SK-N-SH treated with all-trans-retinoic acid at 6 μM for 48 hours (cell line): Measurements from ENCODE around the gene PDGFRB.

Source experiments
- ATAC-seq: fragments of 200-7000 bp; cut with Tn5 transposase; 3 replicates; pipeline ENCODE4 v1.9.1; 2020; ENCODE audit warnings: mild to moderate bottlenecking, moderate library complexity
- CREB5 ChIP-seq: fragments of 250-450 bp; sonication (Bioruptor Pico); IDR thresholded peaks from 2 replicates; pipeline ENCODE4 v1.5.1; 2020; ENCODE audit warnings: low read depth, mild to moderate bottlenecking, moderate library complexity
- CSDC2 ChIP-seq: fragments of 250-450 bp; sonication (Bioruptor Pico); IDR thresholded peaks from 2 replicates; pipeline ENCODE4 v1.5.0; 2020; ENCODE audit warnings: mild to moderate bottlenecking, moderate library complexity
- CSRNP3 ChIP-seq: fragments of 250-450 bp; sonication (Bioruptor Pico); IDR thresholded peaks from 2 replicates; pipeline ENCODE4 v1.5.1; 2021; ENCODE audit warnings: mild to moderate bottlenecking, moderate library complexity
- ESRRG ChIP-seq: fragments of 250-450 bp; sonication (Bioruptor Pico); IDR thresholded peaks from 2 replicates; pipeline ENCODE4 v1.6.1; 2021; ENCODE audit warnings: mild to moderate bottlenecking
- GLIS3 ChIP-seq: fragments of 250-450 bp; sonication (Bioruptor Pico); IDR thresholded peaks from 2 replicates; pipeline ENCODE4 v1.5.0; 2020; ENCODE audit warnings: mild to moderate bottlenecking, moderate library complexity
- ISL1 ChIP-seq: fragments of 250-450 bp; sonication (Bioruptor Pico); IDR thresholded peaks from 2 replicates; pipeline ENCODE4 v2.1.2; 2022; ENCODE audit warnings: mild to moderate bottlenecking, moderate library complexity
- OSR1 ChIP-seq: fragments of 250-450 bp; sonication (Bioruptor Pico); IDR thresholded peaks from 2 replicates; pipeline ENCODE4 v1.8.0; 2022; ENCODE audit warnings: moderate library complexity, mild to moderate bottlenecking, inconsistent platforms
- POU6F1 ChIP-seq: fragments of 250-450 bp; sonication (Bioruptor Pico); IDR thresholded peaks from 2 replicates; pipeline ENCODE4 v1.8.0; 2021; ENCODE audit warnings: low read depth, mild to moderate bottlenecking, moderate library complexity, borderline replicate concordance
- RARB ChIP-seq: fragments of 250-450 bp; sonication (Bioruptor Pico); IDR thresholded peaks from 2 replicates; pipeline ENCODE4 v1.8.0; 2021; ENCODE audit warnings: mild to moderate bottlenecking, moderate library complexity
- SNAI2 ChIP-seq: fragments of 250-450 bp; sonication (Bioruptor Pico); IDR thresholded peaks from 2 replicates; pipeline ENCODE4 v1.5.0; 2020; ENCODE audit warnings: mild to moderate bottlenecking, moderate library complexity
- TCF4 ChIP-seq: fragments of 250-450 bp; sonication (Bioruptor Pico); IDR thresholded peaks from 2 replicates; pipeline ENCODE4 v1.8.0; 2021; ENCODE audit warnings: mild to moderate bottlenecking, moderate library complexity, borderline replicate concordance
- TOX ChIP-seq: fragments of 250-450 bp; sonication (Bioruptor Pico); IDR thresholded peaks from 2 replicates; pipeline ENCODE4 v1.8.0; 2021; ENCODE audit warnings: mild to moderate bottlenecking, moderate library complexity, borderline replicate concordance
- TSHZ2 ChIP-seq: fragments of 250-450 bp; sonication (Bioruptor Pico); IDR thresholded peaks from 2 replicates; pipeline ENCODE4 v1.5.0; 2020; ENCODE audit warnings: mild to moderate bottlenecking, moderate library complexity
- ZC3H10 ChIP-seq: fragments of 250-450 bp; sonication (Bioruptor Pico); IDR thresholded peaks from 2 replicates; pipeline ENCODE4 v1.5.1; 2021; ENCODE audit warnings: mild to moderate bottlenecking, moderate library complexity
- ZFP3 ChIP-seq: fragments of 250-450 bp; sonication (Bioruptor Pico); IDR thresholded peaks from 2 replicates; pipeline ENCODE4 v1.5.0; 2020; ENCODE audit warnings: mild to moderate bottlenecking, moderate library complexity
- ZFP30 ChIP-seq: fragments of 450-650 bp; formaldehyde crosslinking; IDR thresholded peaks from 2 replicates; pipeline ENCODE4 v1.5.0; 2022; ENCODE audit warnings: mild to moderate bottlenecking, moderate library complexity
- ZNF8 ChIP-seq: fragments of 450-650 bp; formaldehyde crosslinking; IDR thresholded peaks from 2 replicates; pipeline ENCODE4 v1.5.0; 2020; ENCODE audit warnings: mild to moderate bottlenecking, moderate library complexity

The PDGFRB gene

GRCh38 chr5:150196514-150196913 is 40.9 kb upstream of the PDGFRB start:
- no peak for ATAC-seq
- no peak for TF ChIP-seq RARB (CRISPR knock-in tag)

GRCh38 chr5:150195736-150196485 is 40.3 kb upstream of the PDGFRB start:
- no peak for ATAC-seq
- TF ChIP-seq TSHZ2 (CRISPR knock-in tag), result no peak
- no peak for TF ChIP-seq ZC3H10 (CRISPR knock-in tag)
- TF ChIP-seq TCF4 (CRISPR knock-in tag), result no peak
- TF ChIP-seq, all 23 proteins: peak for 0

GRCh38 chr5:150192462-150192861 is 36.8 kb upstream of the PDGFRB start:
- TF ChIP-seq ISL1 (CRISPR knock-in tag) (no peak), ZFP30 (CRISPR knock-in tag) (no peak)
- TF ChIP-seq, all 23 proteins: peak for 0
- no peak for ATAC-seq

- no peak for ATAC-seq
- no peak for TF ChIP-seq ISL1 (CRISPR knock-in tag)
- TF ChIP-seq TCF4 (CRISPR knock-in tag), result no peak
- TF ChIP-seq ESRRG (CRISPR knock-in tag), result no peak
- TF ChIP-seq SNAI2 (CRISPR knock-in tag), result no peak
- no peak for TF ChIP-seq ZFP3
- no peak for TF ChIP-seq TSHZ2 (CRISPR knock-in tag)
- no peak for TF ChIP-seq ZC3H10 (CRISPR knock-in tag)
- no peak for TF ChIP-seq OSR1 (CRISPR knock-in tag)
- no peak for TF ChIP-seq POU6F1 (CRISPR knock-in tag)
- TF ChIP-seq CREB5, result no peak
- TF ChIP-seq ZNF8, result no peak
- TF ChIP-seq CSRNP3 (CRISPR knock-in tag), result no peak
- TF ChIP-seq TOX (CRISPR knock-in tag), result no peak
- TF ChIP-seq GLIS3, result no peak
- TF ChIP-seq CSDC2 (CRISPR knock-in tag), result no peak
- TF ChIP-seq ZFP30 (CRISPR knock-in tag), result no peak
- TF ChIP-seq, all 23 proteins: peak for 0
These were observed 35.3 kb upstream of the PDGFRB start for GRCh38 chr5:150190987-150191386.
